GM20000 (cell line): ENCODE measurements around the gene MRPS17.

ENCODE experiments used
- DNase-seq: peaks from one replicate; pipeline ENCODE4 v3.0.0; 2012; ENCODE audit warnings: low spot score
- CTCF ChIP-seq: IDR thresholded peaks from 2 replicates; pipeline ENCODE4 v1.5.1; 2012; ENCODE audit warnings: mild to moderate bottlenecking, control low read depth; ENCODE audit errors: extremely low read depth, missing control alignments

Gene MRPS17

GRCh38 chr7:55951637-55952351 is at the start of gene MRPS17:
Gene MRPS17 (plus strand): TSS chr7:55951877. CDS start chr7:55953196, 1,319 bp downstream.
- TF ChIP-seq CTCF, result no peak

GRCh38 chr7:55903985-55904759 is 47.5 kb upstream of the MRPS17 start:
- TF ChIP-seq CTCF, result no peak
- peak; percentile 50 for DNase-seq

More at GRCh38 chr7:55951637-55952351, at the start of gene MRPS17:
- DNase-seq, result peak; percentile 96

GRCh38 chr7:55912748-55913158 is 38.9 kb upstream of the MRPS17 start:
- no peak for DNase-seq
- TF ChIP-seq CTCF, result no peak

- DNase-seq, result no peak
- TF ChIP-seq CTCF, result no peak
Observed at GRCh38 chr7:55917771-55918170, 33.9 kb upstream of the MRPS17 start.

GRCh38 chr7:55928006-55928767 is 23.5 kb upstream of the MRPS17 start:
- no peak for TF ChIP-seq CTCF
- DNase-seq, result no peak

- DNase-seq, result no peak
- TF ChIP-seq CTCF, result no peak
Observed at GRCh38 chr7:55931421-55932151, 20.1 kb upstream of the MRPS17 start.
